ENCODE results near the gene PTER. TPM values are rescaled to one million over a fixed set of nuclear protein-coding genes. Genes with fewer than 3 reads are reported as not detected.
A peak's percentile ranks its signal among the peaks of the same experiment; 100 is the strongest.

Gene PTER
- total RNA-seq, 2 experiments from 2014 or later, result 12.8 to 14.1 TPM

GRCh38 chr10:16439295-16439694 lies 2.5 kb downstream of the PTER start:
- ATAC-seq, result no peak
- CTCF ChIA-PET, result no interaction called here
- POLR2A ChIA-PET, result no interaction called here

DNA sequence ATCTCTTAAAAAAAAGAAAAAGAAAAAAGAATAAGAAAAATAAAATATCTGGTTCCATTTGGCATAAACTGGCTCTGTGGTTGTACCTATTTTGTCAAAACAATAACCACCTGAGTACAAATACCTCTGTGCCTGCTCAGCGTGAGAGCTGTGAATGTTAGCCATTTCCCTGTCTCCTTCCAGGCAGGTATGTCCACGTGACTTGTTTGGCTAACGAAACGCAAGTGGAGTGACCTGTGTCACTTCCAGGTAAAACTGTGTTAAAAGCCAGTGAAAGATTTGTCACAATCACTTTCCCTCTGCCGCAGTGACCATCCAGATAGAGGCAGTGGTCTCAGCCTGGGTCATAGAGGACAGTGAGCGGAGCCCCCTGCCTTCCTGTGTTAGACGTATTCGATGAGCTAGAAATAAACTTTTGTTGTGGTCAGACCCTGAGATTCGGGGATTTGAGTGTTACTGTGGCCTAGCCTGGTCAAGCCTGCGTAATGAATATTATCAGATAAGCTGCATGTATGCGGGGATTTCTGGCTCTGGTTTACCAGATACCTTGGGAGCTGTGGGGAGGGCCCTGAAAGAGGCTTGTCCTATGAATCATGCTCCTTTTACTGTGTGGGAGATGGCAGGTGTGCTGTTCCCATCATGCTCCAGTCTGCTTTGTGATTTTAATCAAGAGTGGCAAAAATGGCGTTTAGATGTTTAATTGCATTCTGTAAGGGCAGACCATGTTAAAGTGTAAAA lies 3.8 kb downstream of the PTER start:
- ATAC-seq (no peak), DNase-seq (no peak)
- CTCF ChIA-PET, result no interaction called here
- POLR2A ChIA-PET, result no interaction called here
- Mint-ChIP-seq H3K27ac (no peak overlapping the region), H3K4me3 (no peak overlapping the region), H3K9me3 (ENCODE audit: insufficient read depth) (no peaks in the 10 kb centered on the region), H3K4me1 (ENCODE audit: low read depth) (peaks cover 44% of the 10 kb centered on the region), H3K27me3 (ENCODE audit: low read depth) (no peaks in the 10 kb centered on the region), H3K36me3 (ENCODE audit: low read depth) (peaks cover 41% of the 10 kb centered on the region)

More at GRCh38 chr10:16439295-16439694, 2.5 kb downstream of the PTER start:
- Mint-ChIP-seq H3K9me3 (ENCODE audit: insufficient read depth) (no peaks in the 10 kb centered on the region), H3K4me1 (ENCODE audit: low read depth) (peaks cover 44% of the 10 kb centered on the region), H3K4me3 (peak overlapping the region; percentile 11), H3K36me3 (ENCODE audit: low read depth) (peaks cover 35% of the 10 kb centered on the region), H3K27me3 (ENCODE audit: low read depth) (peaks cover 1% of the 10 kb centered on the region), H3K27ac (no peak overlapping the region)
- DNase-seq, result no peak

GRCh38 chr10:16441173-16441840 lies 4.5 kb downstream of the PTER start:
- Mint-ChIP-seq H3K27ac (no peak overlapping the region), H3K4me3 (no peak overlapping the region), H3K4me1 (ENCODE audit: low read depth) (peaks cover 41% of the 10 kb centered on the region)

GRCh38 chr10:16442914-16443313 lies 6.1 kb downstream of the PTER start:
- no peak overlapping the region for H3K27ac Mint-ChIP-seq
- H3K36me3 Mint-ChIP-seq (ENCODE audit: low read depth), result peaks cover 47% of the 10 kb centered on the region
- POLR2A ChIA-PET, result no interaction called here
- no peaks in the 10 kb centered on the region for H3K9me3 Mint-ChIP-seq (ENCODE audit: insufficient read depth)
- H3K4me1 Mint-ChIP-seq (ENCODE audit: low read depth), result peaks cover 29% of the 10 kb centered on the region
- CTCF ChIA-PET, result no interaction called here
- DNase-seq, result no peak
- no peak overlapping the region for H3K4me3 Mint-ChIP-seq
- no peaks in the 10 kb centered on the region for H3K27me3 Mint-ChIP-seq (ENCODE audit: low read depth)
- no peak for ATAC-seq

More at GRCh38 chr10:16441173-16441840, 4.5 kb downstream of the PTER start:
- ChIA-PET POLR2A (no interaction called here), CTCF (no interaction called here)
- H3K36me3 Mint-ChIP-seq (ENCODE audit: low read depth), result peaks cover 47% of the 10 kb centered on the region
- no peaks in the 10 kb centered on the region for H3K27me3 Mint-ChIP-seq (ENCODE audit: low read depth)
- no peak for ATAC-seq
- no peak for DNase-seq
- H3K9me3 Mint-ChIP-seq (ENCODE audit: insufficient read depth), result no peaks in the 10 kb centered on the region

GRCh38 chr10:16445770-16446469 lies 9.1 kb downstream of the PTER start:
- no peaks in the 10 kb centered on the region for H3K27me3 Mint-ChIP-seq (ENCODE audit: low read depth)
- POLR2A ChIA-PET, result interaction anchor here (0.7 kb wide), 1 partner anchor 18 kb away, joined by 3 read pairs; no protein-coding TSS in a partner anchor
- peaks cover 42% of the 10 kb centered on the region for H3K36me3 Mint-ChIP-seq (ENCODE audit: low read depth)
- H3K4me3 Mint-ChIP-seq, result no peak overlapping the region
- no peak overlapping the region for H3K27ac Mint-ChIP-seq
- no peak for DNase-seq
- H3K9me3 Mint-ChIP-seq (ENCODE audit: insufficient read depth), result no peaks in the 10 kb centered on the region
- H3K4me1 Mint-ChIP-seq (ENCODE audit: low read depth), result peaks cover 8% of the 10 kb centered on the region
- no peak for ATAC-seq
- CTCF ChIA-PET, result no interaction called here

DNA sequence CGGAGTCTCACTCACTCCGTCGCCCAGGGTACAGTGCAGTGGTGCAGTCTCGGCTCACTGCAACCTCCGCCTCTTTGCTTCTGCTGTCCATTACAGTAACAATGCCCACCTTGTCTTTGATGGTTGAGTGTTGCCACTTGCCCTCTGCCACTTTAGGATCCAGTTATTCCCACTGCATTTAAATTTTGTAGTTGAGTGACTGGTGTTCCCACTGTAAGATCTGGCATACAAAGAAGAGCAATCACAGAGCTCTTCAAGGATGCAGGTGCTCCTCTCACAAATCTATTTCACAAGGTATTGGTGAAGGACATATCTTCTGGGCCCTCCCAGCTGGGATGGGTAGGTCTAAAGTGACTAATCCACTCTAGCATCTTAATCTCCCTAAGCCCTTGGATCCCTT lies 12.6 kb downstream of the PTER start:
- Mint-ChIP-seq H3K4me1 (ENCODE audit: low read depth) (no peaks in the 10 kb centered on the region), H3K36me3 (ENCODE audit: low read depth) (peaks cover 35% of the 10 kb centered on the region), H3K27ac (no peak overlapping the region), H3K4me3 (no peak overlapping the region), H3K27me3 (ENCODE audit: low read depth) (no peaks in the 10 kb centered on the region), H3K9me3 (ENCODE audit: insufficient read depth) (no peaks in the 10 kb centered on the region)
- ChIA-PET CTCF (no interaction called here), POLR2A (no interaction called here)
- ATAC-seq (no peak), DNase-seq (no peak)

DNA sequence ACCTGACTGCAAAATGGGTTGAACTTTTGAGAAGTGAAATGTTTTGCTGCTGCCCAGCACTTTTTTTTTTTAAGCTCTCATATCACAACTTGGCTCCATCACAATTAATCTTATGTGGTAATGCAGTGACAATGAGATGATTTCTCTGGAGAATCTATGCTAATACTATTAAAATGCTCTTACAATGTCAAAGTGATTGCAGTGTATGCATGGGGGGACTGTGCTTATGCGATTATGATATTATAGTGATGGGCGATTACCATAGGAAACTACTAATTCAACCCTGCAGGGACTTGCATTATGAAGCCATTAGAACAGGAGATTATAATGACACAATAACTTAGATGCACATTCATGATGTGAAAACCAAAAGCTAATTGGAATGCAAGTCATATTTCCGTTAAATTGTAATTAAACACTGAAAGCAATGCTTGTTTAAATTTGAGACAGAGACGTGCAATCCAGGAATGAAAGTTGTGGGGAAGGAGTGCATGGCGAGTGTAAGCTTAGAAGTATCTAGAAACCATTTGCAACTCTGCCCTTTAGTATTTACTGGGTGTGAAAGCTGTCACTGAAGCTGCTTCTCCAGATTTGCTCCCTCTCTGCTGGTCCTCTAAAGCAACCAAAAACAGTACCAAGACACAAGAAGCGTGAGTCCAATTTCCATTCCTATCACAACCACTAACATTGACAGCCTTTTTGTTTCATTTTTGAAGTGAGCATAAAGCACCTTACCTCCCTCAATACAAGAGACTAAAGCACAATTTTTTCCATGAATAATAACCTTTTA lies 21.6 kb downstream of the PTER start:
- H3K36me3 Mint-ChIP-seq (ENCODE audit: low read depth), result peaks cover 18% of the 10 kb centered on the region
- no peaks in the 10 kb centered on the region for H3K9me3 Mint-ChIP-seq (ENCODE audit: insufficient read depth)
- CTCF ChIA-PET, result no interaction called here
- POLR2A ChIA-PET, result interaction anchor here (0.7 kb wide), 1 partner anchor 819 kb away, joined by 3 read pairs; no protein-coding TSS in a partner anchor
- no peak overlapping the region for H3K4me3 Mint-ChIP-seq
- ATAC-seq, result no peak
- DNase-seq, result no peak
- H3K27me3 Mint-ChIP-seq (ENCODE audit: low read depth), result no peaks in the 10 kb centered on the region
- H3K27ac Mint-ChIP-seq, result no peak overlapping the region
- peaks cover 3% of the 10 kb centered on the region for H3K4me1 Mint-ChIP-seq (ENCODE audit: low read depth)

- H3K4me1 Mint-ChIP-seq (ENCODE audit: low read depth), result peaks cover 3% of the 10 kb centered on the region
- CTCF ChIA-PET, result no interaction called here
- ATAC-seq, result no peak
- H3K4me3 Mint-ChIP-seq, result no peak overlapping the region
- DNase-seq, result no peak
- H3K36me3 Mint-ChIP-seq (ENCODE audit: low read depth), result peaks cover 25% of the 10 kb centered on the region
- H3K27ac Mint-ChIP-seq, result no peak overlapping the region
- no peaks in the 10 kb centered on the region for H3K27me3 Mint-ChIP-seq (ENCODE audit: low read depth)
- no peaks in the 10 kb centered on the region for H3K9me3 Mint-ChIP-seq (ENCODE audit: insufficient read depth)
- POLR2A ChIA-PET, result no interaction called here
Measured at GRCh38 chr10:16459423-16459939, 22.7 kb downstream of the PTER start.

GRCh38 chr10:16466001-16466400 lies 29.2 kb downstream of the PTER start:
- no peak overlapping the region for H3K4me3 Mint-ChIP-seq
- no peaks in the 10 kb centered on the region for H3K9me3 Mint-ChIP-seq (ENCODE audit: insufficient read depth)
- ATAC-seq, result no peak
- H3K4me1 Mint-ChIP-seq (ENCODE audit: low read depth), result peaks cover 5% of the 10 kb centered on the region
- H3K27me3 Mint-ChIP-seq (ENCODE audit: low read depth), result no peaks in the 10 kb centered on the region
- no peak for DNase-seq
- H3K27ac Mint-ChIP-seq, result no peak overlapping the region
- peaks cover 24% of the 10 kb centered on the region for H3K36me3 Mint-ChIP-seq (ENCODE audit: low read depth)
- ChIA-PET CTCF (no interaction called here), POLR2A (no interaction called here)

- peak; percentile 26 for DNase-seq
- no peak overlapping the region for H3K4me3 Mint-ChIP-seq
- no peak for ATAC-seq
Measured at GRCh38 chr10:16470747-16471146, 33.9 kb downstream of the PTER start.

DNA sequence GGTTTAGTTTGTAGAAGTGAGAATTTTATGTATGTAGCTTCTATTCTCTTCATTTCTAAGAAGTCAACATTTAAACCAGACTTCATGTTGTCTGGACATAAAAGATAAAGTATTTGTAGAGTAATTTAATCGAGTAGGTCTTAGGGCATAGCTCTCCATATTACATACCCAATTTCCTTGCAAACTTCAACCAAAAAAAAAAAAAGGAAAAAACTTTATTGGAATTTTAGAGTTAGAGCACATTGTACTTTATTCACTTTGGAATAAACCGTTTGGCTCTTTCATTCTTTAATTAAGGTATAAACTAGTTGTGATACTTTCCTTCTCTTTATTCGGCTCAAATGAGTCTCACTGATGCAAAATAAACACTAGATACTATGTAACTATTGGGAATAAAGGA lies 36.0 kb downstream of the PTER start:
- CTCF ChIA-PET, result no interaction called here
- Mint-ChIP-seq H3K4me3 (no peak overlapping the region), H3K9me3 (ENCODE audit: insufficient read depth) (no peaks in the 10 kb centered on the region), H3K27me3 (ENCODE audit: low read depth) (no peaks in the 10 kb centered on the region), H3K36me3 (ENCODE audit: low read depth) (peaks cover 12% of the 10 kb centered on the region), H3K4me1 (ENCODE audit: low read depth) (peaks cover 4% of the 10 kb centered on the region), H3K27ac (no peak overlapping the region)
- POLR2A ChIA-PET, result no interaction called here
- ATAC-seq (no peak), DNase-seq (no peak)

More at GRCh38 chr10:16470747-16471146, 33.9 kb downstream of the PTER start:
- no peaks in the 10 kb centered on the region for H3K27me3 Mint-ChIP-seq (ENCODE audit: low read depth)
- no peaks in the 10 kb centered on the region for H3K9me3 Mint-ChIP-seq (ENCODE audit: insufficient read depth)
- CTCF ChIA-PET, result no interaction called here
- POLR2A ChIA-PET, result no interaction called here
- peaks cover 7% of the 10 kb centered on the region for H3K4me1 Mint-ChIP-seq (ENCODE audit: low read depth)
- peaks cover 12% of the 10 kb centered on the region for H3K36me3 Mint-ChIP-seq (ENCODE audit: low read depth)
- no peak overlapping the region for H3K27ac Mint-ChIP-seq
